ENCODE results near the gene ITPR1.

DNA sequence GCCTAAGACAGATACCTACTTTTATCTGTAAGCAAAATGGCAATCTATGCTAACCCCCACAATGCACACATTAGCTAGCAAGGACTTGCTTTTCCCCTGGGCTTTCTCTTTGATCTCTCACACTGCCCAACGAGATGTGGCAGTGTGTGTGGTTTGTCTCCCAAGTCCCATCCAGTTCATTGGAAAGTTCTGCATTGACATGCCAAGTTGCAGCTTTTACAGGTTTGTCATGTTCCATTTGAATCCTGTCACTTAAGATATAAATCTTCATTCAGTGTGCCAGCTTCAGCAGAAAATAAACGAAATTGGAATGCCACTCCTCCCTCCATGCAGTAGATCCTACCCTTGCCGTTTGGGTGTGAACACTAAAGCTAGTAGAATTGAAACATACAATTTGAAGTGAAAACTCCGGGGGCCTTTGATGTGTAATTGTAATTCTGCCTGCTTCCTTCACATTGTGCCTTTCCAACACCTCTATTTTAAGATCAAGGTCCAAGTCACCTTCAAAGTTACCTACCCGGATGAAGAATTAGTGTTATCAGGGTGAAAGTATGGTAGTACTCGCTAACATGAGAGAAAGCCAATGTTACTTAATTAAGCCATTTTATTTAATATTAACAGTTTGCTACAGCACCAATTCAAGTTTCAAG, 355.2 kb downstream of the ITPR1 start:
- TF ChIP-seq, protein P1, sequence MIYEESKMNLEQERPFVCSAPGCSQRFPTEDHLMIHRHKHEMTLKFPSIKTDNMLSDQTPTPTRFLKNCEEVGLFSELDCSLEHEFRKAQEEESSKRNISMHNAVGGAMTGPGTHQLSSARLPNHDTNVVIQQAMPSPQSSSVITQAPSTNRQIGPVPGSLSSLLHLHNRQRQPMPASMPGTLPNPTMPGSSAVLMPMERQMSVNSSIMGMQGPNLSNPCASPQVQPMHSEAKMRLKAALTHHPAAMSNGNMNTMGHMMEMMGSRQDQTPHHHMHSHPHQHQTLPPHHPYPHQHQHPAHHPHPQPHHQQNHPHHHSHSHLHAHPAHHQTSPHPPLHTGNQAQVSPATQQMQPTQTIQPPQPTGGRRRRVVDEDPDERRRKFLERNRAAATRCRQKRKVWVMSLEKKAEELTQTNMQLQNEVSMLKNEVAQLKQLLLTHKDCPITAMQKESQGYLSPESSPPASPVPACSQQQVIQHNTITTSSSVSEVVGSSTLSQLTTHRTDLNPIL (CRISPR knock-in tag; IDR thresholded peaks at IDR 0.05; ENCODE audit: low read depth), result no peak
- TF ChIP-seq ZFP3 (CRISPR knock-in tag; IDR thresholded peaks at IDR 0.05), result no peak
- TF ChIP-seq RARB (CRISPR knock-in tag; IDR thresholded peaks at IDR 0.05), result no peak
- no peak for TF ChIP-seq ZC3H10 (CRISPR knock-in tag; IDR thresholded peaks at IDR 0.05)
- TF ChIP-seq GLIS3 (CRISPR knock-in tag; IDR thresholded peaks at IDR 0.05), result no peak
- TF ChIP-seq ISL1 (CRISPR knock-in tag; IDR thresholded peaks at IDR 0.05), result no peak
- TF ChIP-seq ARNTL (CRISPR knock-in tag; IDR thresholded peaks at IDR 0.05; ENCODE audit: borderline replicate concordance, low read depth), result no peak
- no peak for TF ChIP-seq BACH2 (CRISPR knock-in tag; IDR thresholded peaks at IDR 0.05; ENCODE audit: borderline replicate concordance)
- TF ChIP-seq, protein P2, sequence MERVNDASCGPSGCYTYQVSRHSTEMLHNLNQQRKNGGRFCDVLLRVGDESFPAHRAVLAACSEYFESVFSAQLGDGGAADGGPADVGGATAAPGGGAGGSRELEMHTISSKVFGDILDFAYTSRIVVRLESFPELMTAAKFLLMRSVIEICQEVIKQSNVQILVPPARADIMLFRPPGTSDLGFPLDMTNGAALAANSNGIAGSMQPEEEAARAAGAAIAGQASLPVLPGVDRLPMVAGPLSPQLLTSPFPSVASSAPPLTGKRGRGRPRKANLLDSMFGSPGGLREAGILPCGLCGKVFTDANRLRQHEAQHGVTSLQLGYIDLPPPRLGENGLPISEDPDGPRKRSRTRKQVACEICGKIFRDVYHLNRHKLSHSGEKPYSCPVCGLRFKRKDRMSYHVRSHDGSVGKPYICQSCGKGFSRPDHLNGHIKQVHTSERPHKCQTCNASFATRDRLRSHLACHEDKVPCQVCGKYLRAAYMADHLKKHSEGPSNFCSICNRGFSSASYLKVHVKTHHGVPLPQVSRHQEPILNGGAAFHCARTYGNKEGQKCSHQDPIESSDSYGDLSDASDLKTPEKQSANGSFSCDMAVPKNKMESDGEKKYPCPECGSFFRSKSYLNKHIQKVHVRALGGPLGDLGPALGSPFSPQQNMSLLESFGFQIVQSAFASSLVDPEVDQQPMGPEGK (CRISPR knock-in tag; IDR thresholded peaks at IDR 0.05; ENCODE audit: borderline replicate concordance), result no peak
- TF ChIP-seq ZNF8 (CRISPR knock-in tag; IDR thresholded peaks at IDR 0.05), result no peak

All from SK-N-SH treated with all-trans-retinoic acid at 6 μM for 48 hours (cell line).